Myocyte (in vitro differentiated cells): ENCODE data around the gene TUBB4B. TPM values are rescaled to one million over a fixed set of nuclear protein-coding genes. Genes with fewer than 3 reads are reported as not detected.

Source experiments
- DNase-seq: peaks from one replicate; pipeline ENCODE4 v3.0.0-alpha.2; 2012; ENCODE audit warnings: low read depth
- total RNA-seq: library from RNA; depleted of rRNA; stranded (reverse); fragments of >200 nt; gene quantifications from 2 replicates; pipeline ENCODE4 v1.2.3, GENCODE V29; 2014

Gene TUBB4B
- total RNA-seq, 1 donor from 2014 or later, result 249 TPM

- DNase-seq, result peak; percentile 57
These were observed 30.0 kb downstream of the TUBB4B start for GRCh38 chr9:137270929-137271695.

DNA sequence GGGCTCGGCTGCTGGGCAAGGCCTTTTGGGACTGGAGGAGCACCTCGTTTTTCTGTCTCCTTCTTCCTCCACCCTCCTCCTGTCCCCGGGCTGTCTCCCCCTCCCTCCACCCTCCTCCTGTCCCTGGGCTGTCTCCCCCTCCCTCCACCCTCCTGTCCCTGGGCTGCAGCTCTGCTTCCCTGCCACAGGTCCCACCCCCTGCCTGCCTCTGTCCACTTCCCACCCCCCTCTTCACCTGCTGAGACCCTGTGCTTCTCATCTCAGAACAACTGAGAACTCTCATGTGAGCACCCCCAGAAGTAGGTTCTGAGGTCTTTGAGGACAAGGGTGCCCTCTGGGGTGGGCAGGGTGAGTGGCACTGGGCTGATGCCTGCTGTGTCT is 30.6 kb downstream of the TUBB4B start:
- no peak for DNase-seq

DNA sequence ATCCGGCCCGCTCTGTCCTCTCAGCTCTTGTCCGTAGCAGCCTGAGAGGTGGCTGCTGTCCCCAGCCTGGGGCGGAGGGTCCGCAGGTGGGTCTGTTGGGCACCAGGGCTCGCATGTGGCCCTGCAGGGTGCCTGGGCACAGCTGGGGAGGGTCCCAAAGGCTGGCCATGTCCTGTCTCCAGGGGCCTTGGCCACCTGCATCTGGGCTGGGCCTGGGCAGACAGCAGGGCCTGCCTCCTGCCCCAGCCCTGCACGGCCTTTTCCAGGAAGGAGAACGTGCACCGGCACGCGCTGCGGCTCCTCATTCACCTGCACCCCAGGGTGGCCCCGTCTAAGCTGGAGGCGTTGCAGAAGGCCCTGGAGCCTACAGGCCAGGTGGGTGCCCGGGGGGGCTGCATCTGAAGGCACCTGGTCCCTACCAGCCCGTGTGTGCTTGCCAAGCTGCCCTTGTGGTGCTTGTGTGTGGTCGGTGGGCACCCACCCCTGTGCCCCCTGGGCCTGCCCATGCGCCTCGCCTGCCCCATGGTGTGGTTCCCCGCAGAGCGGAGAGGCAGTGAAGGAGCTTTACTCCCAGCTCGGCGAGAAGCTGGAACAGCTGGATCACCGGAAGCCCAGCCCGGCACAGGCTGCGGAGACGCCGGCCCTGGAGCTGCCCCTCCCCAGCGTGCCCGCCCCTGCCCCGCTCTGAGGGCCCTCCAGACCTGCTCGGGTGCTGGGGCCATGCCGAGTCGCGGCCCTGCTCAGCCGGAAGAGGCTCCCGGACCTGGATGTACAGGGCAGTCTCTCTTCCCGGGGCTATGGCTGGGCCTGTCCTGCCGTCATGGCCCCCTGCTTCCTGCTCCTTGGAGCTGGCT is 31.4 kb downstream of the TUBB4B start:
- DNase-seq, result no peak

GRCh38 chr9:137273095-137273490 is 32.0 kb downstream of the TUBB4B start:
- no peak for DNase-seq

- no peak for DNase-seq
These were observed 32.7 kb downstream of the TUBB4B start for GRCh38 chr9:137273611-137274320.

DNA sequence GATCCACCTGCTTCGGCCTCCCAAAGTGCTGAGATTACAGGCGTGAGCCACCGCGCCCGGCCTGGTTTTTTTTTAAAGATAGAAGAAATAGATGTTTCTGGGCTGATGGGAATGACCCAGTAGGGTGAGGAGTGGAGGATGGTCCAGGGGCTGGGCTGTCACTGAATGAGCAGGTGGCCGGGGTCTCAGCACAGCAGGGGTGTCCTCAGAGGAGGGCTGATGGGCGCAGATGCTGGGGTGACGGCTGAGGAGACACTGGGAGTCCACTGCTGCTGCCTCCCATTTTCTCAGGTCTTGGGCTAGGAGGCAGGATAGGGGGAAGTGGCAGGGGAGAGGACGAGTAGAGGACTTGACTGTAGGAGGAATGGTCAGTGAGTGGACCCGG is 34.1 kb downstream of the TUBB4B start:
- no peak for DNase-seq

DNA sequence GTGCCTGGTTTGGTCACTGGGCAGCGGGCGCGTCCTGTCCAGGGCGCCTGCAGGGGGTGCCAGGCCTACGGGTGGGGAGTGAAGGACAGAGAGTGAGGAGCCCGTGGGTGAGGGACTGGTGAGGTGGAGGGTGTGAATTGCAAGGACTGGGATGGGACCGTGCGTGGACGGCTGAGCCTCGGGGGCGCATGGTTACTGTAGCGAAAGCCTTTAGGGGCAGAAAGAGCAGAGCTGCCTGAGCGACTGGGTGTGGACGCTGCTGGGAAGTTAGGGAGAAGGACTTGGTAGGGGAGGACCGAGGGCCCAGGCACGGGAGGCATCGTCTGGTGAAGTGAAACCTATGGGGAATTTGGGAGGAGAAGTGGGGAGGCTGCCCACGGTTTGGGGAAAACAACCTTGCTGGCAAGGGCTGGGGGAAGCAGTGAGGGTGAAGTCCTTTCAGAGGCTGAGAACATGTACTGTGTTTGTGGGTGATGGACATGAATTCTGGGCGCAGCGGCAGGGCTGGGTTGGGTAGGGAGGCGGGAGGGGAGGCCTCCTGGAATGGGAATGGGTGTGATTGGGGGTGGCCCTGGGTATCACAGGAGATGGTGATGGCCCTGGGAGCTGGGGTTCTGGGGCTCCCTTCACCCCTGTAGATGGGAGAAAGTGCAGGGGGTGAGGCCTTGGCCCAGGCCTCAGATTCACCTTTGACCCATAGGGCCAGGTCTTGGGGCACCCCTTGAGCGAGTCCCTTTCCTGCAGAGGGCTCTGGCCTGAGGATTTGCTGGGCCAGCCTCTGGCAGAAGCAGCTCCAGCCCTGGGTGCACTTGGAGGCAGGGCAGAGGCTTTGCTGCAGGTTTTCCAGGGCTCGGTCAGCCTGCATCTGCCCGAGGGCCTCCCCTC is 34.7 kb downstream of the TUBB4B start:
- no peak for DNase-seq

- DNase-seq, result peak; percentile 71
These were observed 35.6 kb downstream of the TUBB4B start for GRCh38 chr9:137276473-137277328.

GRCh38 chr9:137277329-137278041 is 36.4 kb downstream of the TUBB4B start, which contains the start of gene TOR4A:
TOR4A (plus strand) TSS chr9:137277726; CDS start chr9:137278690, 964 bp downstream.
- peak; percentile 61 for DNase-seq

- DNase-seq, result no peak
These were observed 37.1 kb downstream of the TUBB4B start for GRCh38 chr9:137278061-137278701.

- no peak for DNase-seq
These were observed 37.9 kb downstream of the TUBB4B start for GRCh38 chr9:137278721-137279711.

DNA sequence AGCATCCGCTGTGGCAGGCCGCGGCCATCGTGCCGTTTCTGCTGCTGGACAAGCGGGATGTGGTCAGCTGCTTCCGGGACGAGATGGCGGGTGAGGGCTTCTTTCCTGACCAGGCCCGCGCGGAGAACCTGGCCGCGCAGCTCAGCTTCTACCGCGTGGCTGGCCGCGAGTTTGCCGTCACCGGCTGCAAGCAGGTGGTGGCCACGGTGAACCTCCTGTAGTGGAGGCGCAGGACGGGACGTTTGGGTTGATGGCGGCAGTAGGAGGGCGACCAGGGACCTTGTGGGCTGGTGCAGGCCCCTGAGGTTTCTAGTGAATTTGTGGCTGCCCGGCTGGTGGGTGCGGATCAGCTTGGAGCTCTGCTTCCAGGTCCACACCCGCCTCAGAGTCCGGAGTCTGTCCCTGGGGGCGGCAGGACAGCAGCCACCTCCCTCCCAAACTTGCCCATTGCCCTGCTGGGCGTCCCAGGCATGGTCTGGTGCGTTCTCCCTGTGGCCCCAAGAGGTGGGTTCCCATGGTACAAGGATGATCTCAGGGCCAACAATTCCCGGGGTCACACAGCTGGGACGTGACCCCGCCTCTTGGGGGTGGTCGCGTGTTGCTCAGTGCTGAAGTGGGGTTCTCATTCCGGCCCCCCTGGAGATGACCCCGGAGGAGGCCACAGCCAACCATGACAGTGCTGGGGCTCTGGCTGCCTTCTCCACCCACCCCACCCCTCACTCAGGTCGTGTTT is 38.8 kb downstream of the TUBB4B start:
- no peak for DNase-seq

GRCh38 chr9:137280474-137281344 is 39.6 kb downstream of the TUBB4B start:
- DNase-seq, result peak; percentile 37

DNA sequence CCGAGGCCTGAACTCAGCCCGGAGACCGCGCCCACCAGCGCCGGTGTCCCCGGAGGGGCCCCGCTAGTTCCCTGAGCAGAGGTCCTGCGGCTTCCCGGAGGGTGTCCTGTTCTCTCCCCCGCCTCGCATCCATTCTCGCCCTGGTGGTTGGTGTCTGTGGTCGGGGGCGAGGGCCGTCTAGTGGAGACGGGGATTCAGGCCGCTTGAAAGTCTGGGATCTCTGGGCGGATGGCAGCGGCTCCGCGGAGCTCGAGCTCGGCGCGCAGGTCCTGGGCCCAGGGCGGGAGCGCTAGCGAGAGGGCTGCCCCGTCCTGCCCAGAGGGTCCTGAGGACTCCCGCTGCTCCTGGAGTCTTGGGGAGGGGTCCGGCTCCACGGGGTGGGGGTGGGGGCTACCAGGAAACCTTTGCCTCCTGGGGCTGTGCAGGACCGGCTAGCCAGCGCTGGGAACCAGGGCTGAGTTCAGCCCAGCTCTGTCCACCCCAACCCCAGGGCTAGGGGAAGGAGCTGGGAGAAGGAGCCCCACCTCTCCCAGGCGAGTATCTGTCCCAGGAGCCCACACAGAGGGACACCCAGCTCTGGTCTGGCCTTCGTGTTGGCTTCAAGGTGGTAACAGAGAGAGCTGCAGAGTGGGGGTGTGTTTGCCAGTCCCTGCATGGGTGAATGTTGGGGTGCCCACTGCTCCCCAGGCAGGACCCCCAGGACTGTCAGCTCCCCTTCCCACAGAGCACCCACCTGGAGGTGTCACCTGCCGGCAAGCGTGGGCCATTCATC is 40.4 kb downstream of the TUBB4B start:
- DNase-seq, result no peak

- DNase-seq, result peak; percentile 58
These were observed 45.9 kb downstream of the TUBB4B start for GRCh38 chr9:137286975-137287383.
